HEK293 (cell line): ENCODE data around the gene DCLRE1C.

Experiments used
- GLIS2 ChIP-seq: fragments of 450-650 bp; formaldehyde crosslinking; IDR thresholded peaks from 2 replicates; pipeline ENCODE4 v1.5.1; 2016; ENCODE audit warnings: missing biosample characterization, missing genetic modification characterization
- HIC1 ChIP-seq: fragments of 450-650 bp; formaldehyde crosslinking; IDR thresholded peaks from 2 replicates; pipeline ENCODE4 v1.5.1; 2016; ENCODE audit warnings: missing biosample characterization, missing genetic modification characterization
- KLF10 ChIP-seq: fragments of 450-650 bp; IDR thresholded peaks from 2 replicates; pipeline ENCODE4 v1.5.1; 2018; ENCODE audit warnings: missing biosample characterization, mild to moderate bottlenecking, missing genetic modification characterization
- PATZ1 ChIP-seq: fragments of 450-650 bp; formaldehyde crosslinking; IDR thresholded peaks from 2 replicates; pipeline ENCODE4 v1.5.1; 2016; ENCODE audit warnings: missing biosample characterization, missing genetic modification characterization
- PRDM1 ChIP-seq: fragments of 450-650 bp; formaldehyde crosslinking; IDR thresholded peaks from 2 replicates; pipeline ENCODE4; 2016; ENCODE audit warnings: missing biosample characterization, missing genetic modification characterization
- REST ChIP-seq: fragments of 450-650 bp; formaldehyde crosslinking; IDR thresholded peaks from 2 replicates; pipeline ENCODE4 v1.5.1; 2016; ENCODE audit warnings: missing biosample characterization, missing genetic modification characterization
- TCF7L2 ChIP-seq: IDR thresholded peaks from 2 replicates; pipeline ENCODE4 v1.6.1; 2011; ENCODE audit warnings: low read depth, mild to moderate bottlenecking, inconsistent platforms, low read length, moderate library complexity, borderline replicate concordance
- WT1 ChIP-seq: fragments of 450-650 bp; formaldehyde crosslinking; IDR thresholded peaks from 2 replicates; pipeline ENCODE4 v1.5.1; 2016; ENCODE audit warnings: missing biosample characterization, missing genetic modification characterization
- ZEB2 ChIP-seq: fragments of 450-650 bp; formaldehyde crosslinking; IDR thresholded peaks from 2 replicates; pipeline ENCODE4 v1.5.1; 2016; ENCODE audit warnings: missing biosample characterization, missing genetic modification characterization
- ZFHX2 ChIP-seq: fragments of 450-650 bp; formaldehyde crosslinking; conservative IDR thresholded peaks from 2 replicates; pipeline ENCODE4 v1.5.1; 2016; ENCODE audit warnings: missing biosample characterization, missing genetic modification characterization
- ZIC2 ChIP-seq: fragments of 450-650 bp; formaldehyde crosslinking; IDR thresholded peaks from 2 replicates; pipeline ENCODE4 v1.5.1; 2016; ENCODE audit warnings: missing biosample characterization, missing genetic modification characterization
- ZNF132 ChIP-seq: fragments of 450-650 bp; formaldehyde crosslinking; IDR thresholded peaks from 2 replicates; pipeline ENCODE4 v1.5.1; 2017; ENCODE audit warnings: missing biosample characterization, missing genetic modification characterization, borderline replicate concordance
- ZNF335 ChIP-seq: fragments of 450-650 bp; formaldehyde crosslinking; conservative IDR thresholded peaks from 2 replicates; pipeline ENCODE4 v1.5.1; 2016; ENCODE audit warnings: missing biosample characterization, missing genetic modification characterization
- ZNF394 ChIP-seq: fragments of 450-650 bp; formaldehyde crosslinking; IDR thresholded peaks from 2 replicates; pipeline ENCODE4 v1.5.1; 2016; ENCODE audit warnings: missing biosample characterization, missing genetic modification characterization, mild to moderate bottlenecking, moderate library complexity, borderline replicate concordance
- ZNF501 ChIP-seq: fragments of 450-650 bp; formaldehyde crosslinking; IDR thresholded peaks from 2 replicates; pipeline ENCODE4 v1.5.1; 2016; ENCODE audit warnings: missing biosample characterization, missing genetic modification characterization
- ZNF518A ChIP-seq: fragments of 450-650 bp; formaldehyde crosslinking; conservative IDR thresholded peaks from 2 replicates; pipeline ENCODE4 v1.5.1; 2016; ENCODE audit warnings: low read depth, missing biosample characterization, missing genetic modification characterization
- ZNF558 ChIP-seq: fragments of 450-650 bp; formaldehyde crosslinking; IDR thresholded peaks from 2 replicates; pipeline ENCODE4 v1.5.1; 2016; ENCODE audit warnings: missing biosample characterization, missing genetic modification characterization
- ZNF600 ChIP-seq: fragments of 450-650 bp; formaldehyde crosslinking; IDR thresholded peaks from 2 replicates; pipeline ENCODE4 v1.5.1; 2016; ENCODE audit warnings: missing biosample characterization, missing genetic modification characterization
- ZNF660 ChIP-seq: fragments of 450-650 bp; IDR thresholded peaks from 2 replicates; pipeline ENCODE4 v1.5.1; 2018; ENCODE audit warnings: missing biosample characterization, mild to moderate bottlenecking, missing genetic modification characterization

DCLRE1C gene

GRCh38 chr10:14879124-14879927 lies 74.6 kb downstream of the DCLRE1C start (continued):
- no peak for TF ChIP-seq ZNF518A (tag by site-specific recombination)
- 0 out of 2 replicates have a peak, but pooled peaks have one; percentile 47 for TF ChIP-seq ZNF660 (tag by site-specific recombination)
- peak; percentile 70 for TF ChIP-seq ZEB2 (tag by site-specific recombination)
- TF ChIP-seq GLIS2 (tag by site-specific recombination) = peak; percentile 85
- peak; percentile 50; the same call in 1 of the 2 replicates for TF ChIP-seq PRDM1 (tag by site-specific recombination)
- TF ChIP-seq WT1 = no peak
- peak; percentile 9; the same call in 1 of the 2 replicates for TF ChIP-seq PATZ1
- TF ChIP-seq ZIC2 (tag by site-specific recombination) = peak; percentile 85
- TF ChIP-seq ZNF501 (tag by site-specific recombination) = peak; percentile 23; the same call in 1 of the 2 replicates
- TF ChIP-seq ZNF600 (tag by site-specific recombination) = peak; percentile 84
- peak; percentile 69 for TF ChIP-seq HIC1 (tag by site-specific recombination)
- TF ChIP-seq KLF10 (tag by site-specific recombination) = no peak
- peak; percentile 24; the same call in 1 of the 2 replicates for TF ChIP-seq REST (tag by site-specific recombination)
- 0 out of 2 replicates have a peak, but pooled peaks have one; percentile 14 for TF ChIP-seq ZNF394
- TF ChIP-seq ZNF558 = no peak
- peak; percentile 64; the same call in 1 of the 2 replicates for TF ChIP-seq TCF7L2
- TF ChIP-seq ZFHX2 = peak; percentile 72
- TF ChIP-seq ZNF132 (tag by site-specific recombination) = no peak
- peak; percentile 62 for TF ChIP-seq ZNF335 (tag by site-specific recombination)
